ENCODE measurements around the gene IL17B.

GRCh38 chr5:149341876-149342275 lies 37.2 kb downstream of the IL17B start:
- TF ChIP-seq EZH2 (IDR thresholded peaks at IDR 0.05) (no peak), POLR2AphosphoS5 (IDR thresholded peaks at IDR 0.05; ENCODE audit: borderline replicate concordance, low read depth, low read length) (no peak), FOXP2 (optimal IDR thresholded peaks at IDR 0.05; ENCODE audit: control extremely low read depth, extremely low read length, insufficient read depth) (no peak)

All from SK-N-MC (cell line).